HCT116 (cell line): ENCODE measurements around the gene NAPA. TPM values are rescaled to one million over a fixed set of nuclear protein-coding genes. Genes with fewer than 3 reads are reported as not detected.
"Not testable (repeated sequence)": the region's sequence is repeated elsewhere in the genome, so short reads cannot be mapped to it uniquely, and the experiment has no call there.

Source experiments
- ATAC-seq: fragments of 200-7000 bp; cut with Tn5 transposase; 2 replicates; pipeline ENCODE4 v1.9.1; 2020; ENCODE audit warnings: mild to moderate bottlenecking, moderate library complexity
- BruUV-seq: library from RNA; stranded (reverse); fragments of 400-500 nt; replicated peaks from 2 replicates; lab custom pipeline; 2021; lab: Mats Ljungman, UMichigan
- CTCF ChIA-PET: fragments of 300-600 bp; sonication (Branson Sonifier 250); formaldehyde crosslinking; loops from one replicate; lab custom pipeline; 2021; ENCODE audit warnings: antibody characterized with exemption; lab: Charles Lee
- POLR2A ChIA-PET: fragments of 300-600, 350-600 bp; sonication (Branson Sonifier 250); formaldehyde crosslinking; loops from one replicate; lab custom pipeline; 2021; ENCODE audit warnings: antibody characterized with exemption; lab: Charles Lee
- RAD21 ChIA-PET, 2 experiments: fragments of 300-600 bp; sonication (Branson Sonifier 250); formaldehyde crosslinking; loops; one replicate each; lab custom pipeline; 2023; ENCODE audit warnings: low total read pairs in 2 of 2; ENCODE audit not compliant: uncharacterized antibody in 2 of 2, unreplicated experiment in 2 of 2, low non-redundant PET in 1 of 2; lab: Charles Lee
- DNase-seq: peaks from one replicate; pipeline ENCODE4 v3.0.0-alpha.2; 2010; ENCODE audit warnings: low read depth, low spot score
- H2AFZ ChIP-seq: fragments of 200-600 bp; shearing (Covaris generic), sonication (generic); 2 replicates; pipeline ENCODE4 v1.6.1; 2017; ENCODE audit warnings: low read depth, mixed run types, mixed read lengths, antibody characterized with exemption, low read length; ENCODE audit not compliant: poor library complexity, severe bottlenecking
- H3K27ac ChIP-seq: 2 replicates; pipeline ENCODE4 v1.5.1; 2012; ENCODE audit warnings: low read depth, low read length
- H3K27me3 ChIP-seq: fragments of 200-600 bp; sonication (generic); 2 replicates; pipeline ENCODE4 v1.6.1; 2016; ENCODE audit warnings: mixed run types, low read length, mixed read lengths; ENCODE audit not compliant: insufficient read depth
- H3K36me3 ChIP-seq, 2 experiments: fragments of 200-500 bp in 1 of 2; fragments of 200-600 bp in 1 of 2; sonication (Bioruptor generic) in 1 of 2; sonication (generic) in 1 of 2; 2 replicates each; pipeline versions ENCODE4 v1.5.1 to v1.6.1; 2014 to 2016; ENCODE audit warnings: low read length in 2 of 2, inconsistent platforms in 1 of 2, mixed read lengths in 1 of 2, mixed run types in 1 of 2; ENCODE audit not compliant: insufficient read depth in 2 of 2, control insufficient read depth in 1 of 2
- H3K4me1 ChIP-seq, 2 experiments: fragments of 200-600 bp in 1 of 2; sonication (generic) in 1 of 2; 2 replicates each; pipeline versions ENCODE4 v1.5.1 to v1.6.1; 2012 to 2017; ENCODE audit warnings: low read length in 2 of 2, inconsistent platforms in 1 of 2, mild to moderate bottlenecking in 1 of 2, mixed read lengths in 1 of 2, mixed run types in 1 of 2, moderate library complexity in 1 of 2; ENCODE audit not compliant: insufficient read depth in 2 of 2, control insufficient read depth in 1 of 2
- H3K4me2 ChIP-seq: fragments of 200-600 bp; sonication (generic); 2 replicates; pipeline ENCODE4 v1.6.1; 2017; ENCODE audit warnings: mixed run types, low read length, mixed read lengths
- H3K4me3 ChIP-seq, 2 experiments: fragments of 200-600 bp in 1 of 2; sonication (generic) in 1 of 2; replicated peaks in 1 of 2; 2 replicates each; pipeline ENCODE4 v1.5.1; 2011 to 2016; ENCODE audit warnings: low read length in 2 of 2, control low read depth in 1 of 2, low read depth in 1 of 2, mild to moderate bottlenecking in 1 of 2, mixed read lengths in 1 of 2, mixed run types in 1 of 2
- H3K79me2 ChIP-seq: fragments of 200-600 bp; sonication (generic); 2 replicates; pipeline ENCODE4 v1.6.1; 2017; ENCODE audit warnings: mild to moderate bottlenecking, mixed run types, low read length, moderate library complexity, mixed read lengths; ENCODE audit not compliant: insufficient read depth
- H3K9ac ChIP-seq: fragments of 200-600 bp; sonication (generic); 2 replicates; pipeline ENCODE4 v1.6.1; 2016; ENCODE audit warnings: low read length, mixed read lengths
- H3K9me2 ChIP-seq: fragments of 200-600 bp; sonication (generic), shearing (Covaris generic); 2 replicates; pipeline ENCODE4 v1.6.1; 2017; ENCODE audit warnings: mixed run types, mild to moderate bottlenecking, moderate library complexity; ENCODE audit not compliant: insufficient read depth
- H3K9me3 ChIP-seq, 2 experiments: fragments of 200-500 bp in 1 of 2; fragments of 200-600 bp in 1 of 2; sonication (Bioruptor generic) in 1 of 2; sonication (generic) in 1 of 2; 2 replicates each; pipeline ENCODE4 v1.6.1; 2014 to 2017; ENCODE audit warnings: low read length in 2 of 2, mixed read lengths in 2 of 2, inconsistent platforms in 1 of 2, low read depth in 1 of 2, mild to moderate bottlenecking in 1 of 2, mixed run types in 1 of 2, moderate library complexity in 1 of 2; ENCODE audit not compliant: control insufficient read depth in 1 of 2, insufficient read depth in 1 of 2
- H4K20me1 ChIP-seq: fragments of 200-600 bp; sonication (generic), shearing (Covaris generic); 2 replicates; pipeline ENCODE4 v1.6.1; 2017; ENCODE audit warnings: mixed run types, mild to moderate bottlenecking, moderate library complexity; ENCODE audit not compliant: insufficient read depth
- ATF3 ChIP-seq: IDR thresholded peaks from 2 replicates; pipeline ENCODE4 v1.6.1; 2012
- EZH2 ChIP-seq: fragments of 200-600 bp; sonication (generic); IDR thresholded peaks from 2 replicates; pipeline ENCODE4 v1.6.1; 2017; ENCODE audit warnings: antibody characterized with exemption, mixed run types
- EZH2phosphoT487 ChIP-seq: fragments of 200-600 bp; IDR thresholded peaks from 2 replicates; pipeline ENCODE4 v1.6.1; 2018; ENCODE audit warnings: antibody characterized with exemption, borderline replicate concordance
- JUND ChIP-seq: IDR thresholded peaks from 2 replicates; pipeline ENCODE4 v1.6.1; 2012
- RAD21 ChIP-seq: IDR thresholded peaks from 2 replicates; pipeline ENCODE4 v1.6.1; 2012; ENCODE audit warnings: low read depth, mild to moderate bottlenecking
- REST ChIP-seq: IDR thresholded peaks from 2 replicates; pipeline ENCODE4 v1.6.1; 2012; ENCODE audit warnings: low read depth
- SRF ChIP-seq: IDR thresholded peaks from 2 replicates; pipeline ENCODE4 v1.6.1; 2012; ENCODE audit warnings: low read depth
- YY1 ChIP-seq: IDR thresholded peaks from 2 replicates; pipeline ENCODE4 v1.6.1; 2011; ENCODE audit warnings: low read length, low read depth, moderate library complexity, mild to moderate bottlenecking; ENCODE audit not compliant: insufficient replicate concordance; ENCODE audit errors: extremely low read depth
- ZBTB33 ChIP-seq: IDR thresholded peaks from 2 replicates; pipeline ENCODE4 v1.6.1; 2011; ENCODE audit warnings: mild to moderate bottlenecking, low read length, moderate library complexity; ENCODE audit not compliant: insufficient replicate concordance; ENCODE audit errors: extremely low read depth
- ZFX ChIP-seq: fragments of 450-650 bp; IDR thresholded peaks from 2 replicates; pipeline ENCODE4 v1.6.1; 2017
- intact Hi-C: fragments of 100-400 bp; cut with micrococcal nuclease; formaldehyde crosslinking; loops from 2 replicates; pipeline ENCODE4 v1.10.0; 2022
- total RNA-seq: library from RNA; stranded (reverse); gene quantifications from one replicate; pipeline ENCODE4 v1.2.1, GENCODE V29; 2021; ENCODE audit not compliant: unreplicated experiment

The NAPA gene
- total RNA-seq, 1 experiment from 2014 or later, result 58.8 TPM

- intact Hi-C loops, result no loop called here
- Histone ChIP-seq H3K9ac (no peak overlapping the region), H3K9me3 (no peaks in the 10 kb centered on the region), H3K27me3 (no peaks in the 10 kb centered on the region), H3K4me2 (no peak overlapping the region), H3K4me1 (peaks cover 6 to 21% of the 10 kb centered on the region in 2 experiments; a peak in 2 of 4 replicates), H3K27ac (no peak overlapping the region), H2AFZ (no peak overlapping the region), H3K36me3 (peaks cover 0 to 2% of the 10 kb centered on the region in 2 experiments; a peak in 1 of 4 replicates), H4K20me1 (no peaks in the 10 kb centered on the region), H3K4me3 (no peak overlapping the region), H3K79me2 (no peaks in the 10 kb centered on the region), H3K9me2 (no peaks in the 10 kb centered on the region)
- ChIA-PET RAD21 (no interaction called here), CTCF (no interaction called here), POLR2A (no interaction called here)
- DNase-seq, result no peak
- no peak for TF ChIP-seq ZBTB33
- TF ChIP-seq EZH2phosphoT487, result no peak
- no peak for TF ChIP-seq JUND
- no peak for TF ChIP-seq REST
- no peak for TF ChIP-seq RAD21
- TF ChIP-seq ZFX, result no peak
- no peak for TF ChIP-seq YY1
- TF ChIP-seq ATF3, result no peak
- TF ChIP-seq SRF, result no peak
- TF ChIP-seq EZH2, result no peak
- no peak for ATAC-seq
- no TSS peak for BruUV-seq
Measured at GRCh38 chr19:47486900-47487299, 28.0 kb downstream of the NAPA start.

- H3K4me2 ChIP-seq, CTCF ChIA-PET, H3K36me3 ChIP-seq, ATAC-seq, RAD21 ChIA-PET, H3K79me2 ChIP-seq, H4K20me1 ChIP-seq, POLR2A ChIA-PET, H2AFZ ChIP-seq, intact Hi-C loops, DNase-seq, BruUV-seq, H3K9ac ChIP-seq, H3K9me2 ChIP-seq, H3K4me3 ChIP-seq, H3K27ac ChIP-seq, H3K27me3 ChIP-seq, H3K9me3 ChIP-seq: not testable (repeated sequence)
- peaks cover 6 to 21% of the 10 kb centered on the region in 2 experiments; a peak in 2 of 4 replicates for H3K4me1 ChIP-seq
Measured at GRCh38 chr19:47486220-47486619, 28.6 kb downstream of the NAPA start.
